HG02840 (cell line): ENCODE data around the gene MAPK12.
A peak's percentile ranks its signal among the peaks of the same experiment; 100 is the strongest.
"Not testable (repeated sequence)": the region's sequence is repeated elsewhere in the genome, so short reads cannot be mapped to it uniquely, and the experiment has no call there.

Experiments used
- ATAC-seq: cut with Tn5 transposase; IDR thresholded peaks from one replicate; pipeline ENCODE4 v1.9.1; 2021; ENCODE audit warnings: mild to moderate bottlenecking, moderate library complexity, moderate number of reproducible peaks; ENCODE audit not compliant: unreplicated experiment, low FRiP score

The MAPK12 gene

GRCh38 chr22:50282361-50283155 is 21.1 kb upstream of the MAPK12 start:
- ATAC-seq, result no peak

- ATAC-seq, result no peak
These were observed 20.5 kb upstream of the MAPK12 start for GRCh38 chr22:50281957-50282356.

- ATAC-seq, result no peak
These were observed 19.9 kb upstream of the MAPK12 start for GRCh38 chr22:50281384-50281760.

- no peak for ATAC-seq
These were observed 19.4 kb upstream of the MAPK12 start for GRCh38 chr22:50280708-50281383.

- ATAC-seq, result no peak
These were observed 18.7 kb upstream of the MAPK12 start for GRCh38 chr22:50280022-50280707.

GRCh38 chr22:50278956-50279619 is 17.6 kb upstream of the MAPK12 start:
- ATAC-seq, result no peak

GRCh38 chr22:50278461-50278860 is 17.0 kb upstream of the MAPK12 start:
- ATAC-seq, result no peak

- ATAC-seq, result no peak
These were observed 16.3 kb upstream of the MAPK12 start for GRCh38 chr22:50277761-50278160.

GRCh38 chr22:50276143-50276542 is 14.7 kb upstream of the MAPK12 start:
- peak; percentile 53 for ATAC-seq

- no peak for ATAC-seq
These were observed 13.9 kb upstream of the MAPK12 start for GRCh38 chr22:50275181-50276055.

GRCh38 chr22:50274771-50275170 is 13.3 kb upstream of the MAPK12 start:
- no peak for ATAC-seq

GRCh38 chr22:50274311-50274710 is 12.8 kb upstream of the MAPK12 start:
- ATAC-seq, result no peak

- not testable (repeated sequence) for ATAC-seq
These were observed 12.3 kb upstream of the MAPK12 start for GRCh38 chr22:50273781-50274180.

- ATAC-seq, result not testable (repeated sequence)
These were observed 11.9 kb upstream of the MAPK12 start for GRCh38 chr22:50273352-50273751.

GRCh38 chr22:50272044-50272802 is 10.7 kb upstream of the MAPK12 start:
- no peak for ATAC-seq

- no peak for ATAC-seq
These were observed 10.1 kb upstream of the MAPK12 start for GRCh38 chr22:50271519-50271970.

- no peak for ATAC-seq
These were observed 9.3 kb upstream of the MAPK12 start for GRCh38 chr22:50270666-50271394.

- no peak for ATAC-seq
These were observed 8.6 kb upstream of the MAPK12 start, which contains the start of gene MAPK11 for GRCh38 chr22:50269970-50270665. MAPK11 (minus strand) TSS chr22:50270380; CDS start chr22:50270292, 88 bp downstream.
